RWPE2 (cell line): ENCODE data around the gene C1RL.

Experiments
- ATAC-seq: fragments of 200-7000 bp; cut with Tn5 transposase; 3 replicates; pipeline ENCODE4 v1.9.1; 2021; ENCODE audit warnings: low read depth
- DNase-seq: peaks from one replicate; pipeline ENCODE4 v3.0.0-alpha.2; 2020; ENCODE audit warnings: low spot score
- H3K27ac ChIP-seq: fragments of 450-650 bp; 2 replicates; pipeline ENCODE4 v1.5.1; 2017; ENCODE audit warnings: mild to moderate bottlenecking; ENCODE audit not compliant: poor library complexity, severe bottlenecking
- H3K27me3 ChIP-seq: fragments of 250-450 bp; sonication (Bioruptor Pico); 2 replicates; pipeline ENCODE4 v1.5.1; 2021; ENCODE audit warnings: mild to moderate bottlenecking, moderate library complexity; ENCODE audit not compliant: insufficient read depth, poor library complexity, severe bottlenecking
- H3K36me3 ChIP-seq: fragments of 250-450 bp; sonication (Bioruptor Pico); 2 replicates; pipeline ENCODE4 v1.5.1; 2020; ENCODE audit warnings: low read depth, mild to moderate bottlenecking, moderate library complexity
- H3K4me1 ChIP-seq: fragments of 250-450 bp; sonication (Bioruptor Pico); 2 replicates; pipeline ENCODE4 v1.5.1; 2021; ENCODE audit warnings: mild to moderate bottlenecking, moderate library complexity; ENCODE audit not compliant: insufficient read depth, poor library complexity, severe bottlenecking
- H3K4me3 ChIP-seq: fragments of 250-450 bp; sonication (Bioruptor Pico); 2 replicates; pipeline ENCODE4 v1.5.1; 2021; ENCODE audit warnings: mild to moderate bottlenecking, moderate library complexity; ENCODE audit not compliant: severe bottlenecking
- H3K9me3 ChIP-seq: fragments of 250-450 bp; sonication (Bioruptor Pico); 2 replicates; pipeline ENCODE4 v1.5.1; 2021; ENCODE audit warnings: mild to moderate bottlenecking, moderate library complexity; ENCODE audit not compliant: severe bottlenecking
- TF ChIP-seq, protein P1 (sequence below): fragments of 450-650 bp; IDR thresholded peaks from one replicate; pipeline ENCODE4 v1.5.1; 2017; ENCODE audit warnings: mild to moderate bottlenecking, moderate library complexity; ENCODE audit not compliant: poor library complexity, severe bottlenecking

The C1RL gene

GRCh38 chr12:7116916-7117315 is 7.9 kb upstream of the C1RL start:
- no peak for DNase-seq
- TF ChIP-seq, protein P1, sequence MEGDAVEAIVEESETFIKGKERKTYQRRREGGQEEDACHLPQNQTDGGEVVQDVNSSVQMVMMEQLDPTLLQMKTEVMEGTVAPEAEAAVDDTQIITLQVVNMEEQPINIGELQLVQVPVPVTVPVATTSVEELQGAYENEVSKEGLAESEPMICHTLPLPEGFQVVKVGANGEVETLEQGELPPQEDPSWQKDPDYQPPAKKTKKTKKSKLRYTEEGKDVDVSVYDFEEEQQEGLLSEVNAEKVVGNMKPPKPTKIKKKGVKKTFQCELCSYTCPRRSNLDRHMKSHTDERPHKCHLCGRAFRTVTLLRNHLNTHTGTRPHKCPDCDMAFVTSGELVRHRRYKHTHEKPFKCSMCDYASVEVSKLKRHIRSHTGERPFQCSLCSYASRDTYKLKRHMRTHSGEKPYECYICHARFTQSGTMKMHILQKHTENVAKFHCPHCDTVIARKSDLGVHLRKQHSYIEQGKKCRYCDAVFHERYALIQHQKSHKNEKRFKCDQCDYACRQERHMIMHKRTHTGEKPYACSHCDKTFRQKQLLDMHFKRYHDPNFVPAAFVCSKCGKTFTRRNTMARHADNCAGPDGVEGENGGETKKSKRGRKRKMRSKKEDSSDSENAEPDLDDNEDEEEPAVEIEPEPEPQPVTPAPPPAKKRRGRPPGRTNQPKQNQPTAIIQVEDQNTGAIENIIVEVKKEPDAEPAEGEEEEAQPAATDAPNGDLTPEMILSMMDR: no peak
- H3K4me3 ChIP-seq: no peak overlapping the region
- ATAC-seq: no peak
- no peaks in the 10 kb centered on the region for H3K27me3 ChIP-seq
- H3K4me1 ChIP-seq: no peaks in the 10 kb centered on the region
- peaks cover 2% of the 10 kb centered on the region; the same call in 1 of the 2 replicates for H3K36me3 ChIP-seq
- H3K27ac ChIP-seq: no peak overlapping the region
- no peaks in the 10 kb centered on the region for H3K9me3 ChIP-seq

- TF ChIP-seq, protein P1: no peak
- H3K27ac ChIP-seq: no peak overlapping the region
- no peak overlapping the region for H3K4me3 ChIP-seq
- no peak for ATAC-seq
- no peaks in the 10 kb centered on the region for H3K27me3 ChIP-seq
- no peaks in the 10 kb centered on the region for H3K4me1 ChIP-seq
- H3K36me3 ChIP-seq: peaks cover 2% of the 10 kb centered on the region; the same call in 1 of the 2 replicates
- H3K9me3 ChIP-seq: no peaks in the 10 kb centered on the region
- DNase-seq: no peak
Observed at GRCh38 chr12:7116196-7116595, 7.2 kb upstream of the C1RL start.

GRCh38 chr12:7114851-7115250 is 5.8 kb upstream of the C1RL start:
- DNase-seq: no peak
- TF ChIP-seq, protein P1: no peak
- Histone ChIP-seq H3K4me3 (no peak overlapping the region), H3K9me3 (no peaks in the 10 kb centered on the region), H3K36me3 (peaks cover 2% of the 10 kb centered on the region; the same call in 1 of the 2 replicates), H3K27ac (no peak overlapping the region), H3K4me1 (no peaks in the 10 kb centered on the region), H3K27me3 (no peaks in the 10 kb centered on the region)
- ATAC-seq: no peak

DNA sequence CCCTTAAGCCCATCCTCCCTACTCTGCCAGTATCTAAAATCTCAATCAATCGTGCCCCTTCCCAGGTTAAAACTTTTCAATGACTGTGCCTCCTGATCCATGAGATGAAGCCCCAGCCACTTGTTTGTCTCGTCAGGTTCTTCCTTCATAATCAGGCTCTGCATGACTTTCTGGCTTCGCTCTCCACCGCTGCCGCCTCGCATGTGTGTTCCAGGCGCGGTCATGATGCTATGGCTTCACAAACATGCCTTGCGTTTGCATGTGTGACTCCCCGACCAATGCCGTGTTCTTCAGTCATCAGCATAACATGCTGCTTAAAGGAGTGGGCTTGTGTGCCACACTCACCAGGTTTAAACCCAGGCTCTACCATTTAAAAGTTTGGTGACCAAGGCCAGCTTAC is 5.0 kb upstream of the C1RL start:
- Histone ChIP-seq H3K36me3 (peaks cover 2% of the 10 kb centered on the region; the same call in 1 of the 2 replicates), H3K4me3 (no peak overlapping the region), H3K27me3 (no peaks in the 10 kb centered on the region), H3K9me3 (no peaks in the 10 kb centered on the region), H3K27ac (no peak overlapping the region), H3K4me1 (no peaks in the 10 kb centered on the region)
- ATAC-seq: no peak
- DNase-seq: no peak
- TF ChIP-seq, protein P1: no peak

DNA sequence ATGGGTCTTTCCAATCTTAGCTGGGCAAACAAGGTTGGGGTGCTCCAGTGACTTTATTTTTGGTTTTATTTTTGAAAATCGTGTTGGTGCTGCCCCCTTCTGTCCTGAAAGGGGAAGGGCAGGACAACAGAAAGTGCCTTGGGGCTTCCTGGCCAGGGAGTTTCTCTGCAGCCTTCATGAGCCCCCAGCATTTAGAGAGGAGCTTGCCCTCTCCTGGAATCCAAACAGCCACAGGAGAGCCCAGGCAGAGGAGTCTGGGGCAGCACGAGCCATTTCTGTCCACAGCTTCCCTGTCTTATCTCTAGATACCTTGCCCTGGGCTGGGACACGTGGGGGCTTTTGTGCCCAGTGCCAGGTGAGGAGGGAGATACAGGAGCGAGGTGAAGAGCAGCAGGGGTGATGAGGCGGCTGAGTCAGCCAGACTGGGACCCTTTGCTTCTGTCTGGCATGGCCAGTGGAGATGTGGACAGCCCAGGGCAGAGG is 4.4 kb upstream of the C1RL start:
- ATAC-seq (no peak), DNase-seq (no peak)
- TF ChIP-seq, protein P1: peak; percentile 66
- H3K4me3 ChIP-seq: no peak overlapping the region
- H3K27ac ChIP-seq: no peak overlapping the region
- no peaks in the 10 kb centered on the region for H3K4me1 ChIP-seq
- H3K27me3 ChIP-seq: no peaks in the 10 kb centered on the region
- peaks cover 2% of the 10 kb centered on the region; the same call in 1 of the 2 replicates for H3K36me3 ChIP-seq
- H3K9me3 ChIP-seq: no peaks in the 10 kb centered on the region
